ENCODE data around the gene MTMR12. TPM values are rescaled to one million over a fixed set of nuclear protein-coding genes. Genes with fewer than 3 reads are reported as not detected.

The MTMR12 gene
- total RNA-seq, 1 experiment from 2014 or later = 42.7 TPM

DNA sequence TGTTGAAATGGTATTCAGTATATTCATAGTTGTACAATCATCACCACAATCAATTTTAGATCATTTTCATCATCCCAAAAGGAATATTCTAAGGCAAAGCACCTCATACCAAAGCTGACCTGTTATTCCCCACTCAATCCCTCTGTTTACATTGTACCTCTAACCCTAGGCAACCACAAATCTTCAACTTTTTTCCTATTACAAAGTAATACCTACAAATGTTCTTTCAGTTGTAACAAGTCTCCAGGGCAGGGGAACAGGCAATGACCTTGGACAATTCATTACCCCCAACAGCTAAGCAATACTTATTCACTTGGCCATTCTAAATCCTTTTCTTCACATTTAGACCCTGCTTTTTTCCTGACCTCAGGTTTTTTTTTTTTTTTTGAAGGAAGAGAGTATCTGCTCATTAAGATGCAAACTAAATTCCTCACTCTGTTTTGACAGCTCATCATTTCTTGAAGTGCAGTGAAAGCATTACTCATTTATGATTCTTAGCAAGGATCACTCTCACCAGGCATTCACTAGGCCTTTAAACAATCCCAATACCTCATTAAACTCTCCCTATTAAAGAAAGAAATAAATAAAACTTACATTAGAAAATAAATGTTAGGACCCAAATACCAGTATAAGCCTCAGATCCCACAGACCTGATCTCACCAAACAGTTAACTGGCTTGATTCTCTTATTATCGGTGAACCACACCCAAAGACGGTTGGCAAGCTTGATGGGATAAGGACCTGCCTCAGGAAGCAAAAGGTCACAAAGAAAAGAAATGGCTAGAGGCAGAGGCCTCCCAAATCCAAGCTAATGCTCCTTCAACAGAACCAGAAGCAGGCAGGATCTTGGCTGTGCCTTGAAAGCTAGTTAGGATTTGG, 15.3 kb downstream of the MTMR12 start:
- DNase-seq (ENCODE audit: low spot score) = no peak
- Mint-ChIP-seq H3K27me3 (ENCODE audit: low read depth) (no peaks in the 10 kb centered on the region), H3K4me3 (no peak overlapping the region), H3K4me1 (peaks cover 42% of the 10 kb centered on the region), H3K36me3 (peaks cover 24% of the 10 kb centered on the region), H3K27ac (peak overlapping the region; percentile 84), H3K9me3 (no peaks in the 10 kb centered on the region)
- ATAC-seq = no peak
- TF ChIP-seq ARID4B (CRISPR knock-in tag; IDR thresholded peaks at IDR 0.05; ENCODE audit: borderline replicate concordance) (no peak), SOX15 (CRISPR knock-in tag; IDR thresholded peaks at IDR 0.05) (no peak), EMX1 (CRISPR knock-in tag; IDR thresholded peaks at IDR 0.05) (no peak), ZBTB21 (CRISPR knock-in tag; IDR thresholded peaks at IDR 0.05; ENCODE audit: borderline replicate concordance) (no peak), MXD4 (CRISPR knock-in tag; IDR thresholded peaks at IDR 0.05; ENCODE audit: borderline replicate concordance) (no peak), GABPB1 (CRISPR knock-in tag; IDR thresholded peaks at IDR 0.05) (no peak), ZNF425 (CRISPR knock-in tag; conservative IDR thresholded peaks at IDR 0.05) (no peak), ETV6 (CRISPR knock-in tag; IDR thresholded peaks at IDR 0.05) (no peak), SMAD4 (CRISPR knock-in tag; IDR thresholded peaks at IDR 0.05) (no peak), ATF2 (CRISPR knock-in tag; IDR thresholded peaks at IDR 0.05; ENCODE audit: borderline replicate concordance, low read depth) (no peak), FOXJ3 (CRISPR knock-in tag; IDR thresholded peaks at IDR 0.05; ENCODE audit: borderline replicate concordance) (no peak), ESRRA (CRISPR knock-in tag; IDR thresholded peaks at IDR 0.05; ENCODE audit: borderline replicate concordance) (no peak)
- TF ChIP-seq, protein P1, sequence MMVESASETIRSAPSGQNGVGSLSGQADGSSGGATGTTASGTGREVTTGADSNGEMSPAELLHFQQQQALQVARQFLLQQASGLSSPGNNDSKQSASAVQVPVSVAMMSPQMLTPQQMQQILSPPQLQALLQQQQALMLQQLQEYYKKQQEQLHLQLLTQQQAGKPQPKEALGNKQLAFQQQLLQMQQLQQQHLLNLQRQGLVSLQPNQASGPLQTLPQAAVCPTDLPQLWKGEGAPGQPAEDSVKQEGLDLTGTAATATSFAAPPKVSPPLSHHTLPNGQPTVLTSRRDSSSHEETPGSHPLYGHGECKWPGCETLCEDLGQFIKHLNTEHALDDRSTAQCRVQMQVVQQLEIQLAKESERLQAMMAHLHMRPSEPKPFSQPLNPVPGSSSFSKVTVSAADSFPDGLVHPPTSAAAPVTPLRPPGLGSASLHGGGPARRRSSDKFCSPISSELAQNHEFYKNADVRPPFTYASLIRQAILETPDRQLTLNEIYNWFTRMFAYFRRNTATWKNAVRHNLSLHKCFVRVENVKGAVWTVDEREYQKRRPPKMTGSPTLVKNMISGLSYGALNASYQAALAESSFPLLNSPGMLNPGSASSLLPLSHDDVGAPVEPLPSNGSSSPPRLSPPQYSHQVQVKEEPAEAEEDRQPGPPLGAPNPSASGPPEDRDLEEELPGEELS (CRISPR knock-in tag; IDR thresholded peaks at IDR 0.05) = no peak
- TF ChIP-seq, protein P2, sequence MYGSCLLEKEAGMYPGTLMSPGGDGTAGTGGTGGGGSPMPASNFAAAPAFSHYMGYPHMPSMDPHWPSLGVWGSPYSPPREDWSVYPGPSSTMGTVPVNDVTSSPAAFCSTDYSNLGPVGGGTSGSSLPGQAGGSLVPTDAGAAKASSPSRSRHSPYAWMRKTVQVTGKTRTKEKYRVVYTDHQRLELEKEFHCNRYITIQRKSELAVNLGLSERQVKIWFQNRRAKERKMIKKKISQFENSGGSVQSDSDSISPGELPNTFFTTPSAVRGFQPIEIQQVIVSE (CRISPR knock-in tag; IDR thresholded peaks at IDR 0.05; ENCODE audit: borderline replicate concordance) = no peak
- TF ChIP-seq, protein P3, sequence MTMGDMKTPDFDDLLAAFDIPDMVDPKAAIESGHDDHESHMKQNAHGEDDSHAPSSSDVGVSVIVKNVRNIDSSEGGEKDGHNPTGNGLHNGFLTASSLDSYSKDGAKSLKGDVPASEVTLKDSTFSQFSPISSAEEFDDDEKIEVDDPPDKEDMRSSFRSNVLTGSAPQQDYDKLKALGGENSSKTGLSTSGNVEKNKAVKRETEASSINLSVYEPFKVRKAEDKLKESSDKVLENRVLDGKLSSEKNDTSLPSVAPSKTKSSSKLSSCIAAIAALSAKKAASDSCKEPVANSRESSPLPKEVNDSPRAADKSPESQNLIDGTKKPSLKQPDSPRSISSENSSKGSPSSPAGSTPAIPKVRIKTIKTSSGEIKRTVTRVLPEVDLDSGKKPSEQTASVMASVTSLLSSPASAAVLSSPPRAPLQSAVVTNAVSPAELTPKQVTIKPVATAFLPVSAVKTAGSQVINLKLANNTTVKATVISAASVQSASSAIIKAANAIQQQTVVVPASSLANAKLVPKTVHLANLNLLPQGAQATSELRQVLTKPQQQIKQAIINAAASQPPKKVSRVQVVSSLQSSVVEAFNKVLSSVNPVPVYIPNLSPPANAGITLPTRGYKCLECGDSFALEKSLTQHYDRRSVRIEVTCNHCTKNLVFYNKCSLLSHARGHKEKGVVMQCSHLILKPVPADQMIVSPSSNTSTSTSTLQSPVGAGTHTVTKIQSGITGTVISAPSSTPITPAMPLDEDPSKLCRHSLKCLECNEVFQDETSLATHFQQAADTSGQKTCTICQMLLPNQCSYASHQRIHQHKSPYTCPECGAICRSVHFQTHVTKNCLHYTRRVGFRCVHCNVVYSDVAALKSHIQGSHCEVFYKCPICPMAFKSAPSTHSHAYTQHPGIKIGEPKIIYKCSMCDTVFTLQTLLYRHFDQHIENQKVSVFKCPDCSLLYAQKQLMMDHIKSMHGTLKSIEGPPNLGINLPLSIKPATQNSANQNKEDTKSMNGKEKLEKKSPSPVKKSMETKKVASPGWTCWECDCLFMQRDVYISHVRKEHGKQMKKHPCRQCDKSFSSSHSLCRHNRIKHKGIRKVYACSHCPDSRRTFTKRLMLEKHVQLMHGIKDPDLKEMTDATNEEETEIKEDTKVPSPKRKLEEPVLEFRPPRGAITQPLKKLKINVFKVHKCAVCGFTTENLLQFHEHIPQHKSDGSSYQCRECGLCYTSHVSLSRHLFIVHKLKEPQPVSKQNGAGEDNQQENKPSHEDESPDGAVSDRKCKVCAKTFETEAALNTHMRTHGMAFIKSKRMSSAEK (CRISPR knock-in tag; IDR thresholded peaks at IDR 0.05; ENCODE audit: borderline replicate concordance) = no peak
- TF ChIP-seq, protein P4, sequence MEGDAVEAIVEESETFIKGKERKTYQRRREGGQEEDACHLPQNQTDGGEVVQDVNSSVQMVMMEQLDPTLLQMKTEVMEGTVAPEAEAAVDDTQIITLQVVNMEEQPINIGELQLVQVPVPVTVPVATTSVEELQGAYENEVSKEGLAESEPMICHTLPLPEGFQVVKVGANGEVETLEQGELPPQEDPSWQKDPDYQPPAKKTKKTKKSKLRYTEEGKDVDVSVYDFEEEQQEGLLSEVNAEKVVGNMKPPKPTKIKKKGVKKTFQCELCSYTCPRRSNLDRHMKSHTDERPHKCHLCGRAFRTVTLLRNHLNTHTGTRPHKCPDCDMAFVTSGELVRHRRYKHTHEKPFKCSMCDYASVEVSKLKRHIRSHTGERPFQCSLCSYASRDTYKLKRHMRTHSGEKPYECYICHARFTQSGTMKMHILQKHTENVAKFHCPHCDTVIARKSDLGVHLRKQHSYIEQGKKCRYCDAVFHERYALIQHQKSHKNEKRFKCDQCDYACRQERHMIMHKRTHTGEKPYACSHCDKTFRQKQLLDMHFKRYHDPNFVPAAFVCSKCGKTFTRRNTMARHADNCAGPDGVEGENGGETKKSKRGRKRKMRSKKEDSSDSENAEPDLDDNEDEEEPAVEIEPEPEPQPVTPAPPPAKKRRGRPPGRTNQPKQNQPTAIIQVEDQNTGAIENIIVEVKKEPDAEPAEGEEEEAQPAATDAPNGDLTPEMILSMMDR (IDR thresholded peaks at IDR 0.05) = no peak
- TF ChIP-seq, protein P5, sequence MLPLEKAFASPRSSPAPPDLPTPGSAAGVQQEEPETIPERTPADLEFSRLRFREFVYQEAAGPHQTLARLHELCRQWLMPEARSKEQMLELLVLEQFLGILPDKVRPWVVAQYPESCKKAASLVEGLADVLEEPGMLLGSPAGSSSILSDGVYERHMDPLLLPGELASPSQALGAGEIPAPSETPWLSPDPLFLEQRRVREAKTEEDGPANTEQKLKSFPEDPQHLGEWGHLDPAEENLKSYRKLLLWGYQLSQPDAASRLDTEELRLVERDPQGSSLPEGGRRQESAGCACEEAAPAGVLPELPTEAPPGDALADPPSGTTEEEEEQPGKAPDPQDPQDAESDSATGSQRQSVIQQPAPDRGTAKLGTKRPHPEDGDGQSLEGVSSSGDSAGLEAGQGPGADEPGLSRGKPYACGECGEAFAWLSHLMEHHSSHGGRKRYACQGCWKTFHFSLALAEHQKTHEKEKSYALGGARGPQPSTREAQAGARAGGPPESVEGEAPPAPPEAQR (CRISPR knock-in tag; IDR thresholded peaks at IDR 0.05) = no peak
- ChIA-PET POLR2A (interaction anchor here (0.7 kb wide), 1 partner anchor 9 kb away, joined by 5 read pairs; no protein-coding TSS in a partner anchor), CTCF (interaction anchor here (1.2 to 3.0 kb wide), 2 partner anchors 22 to 32 kb away, joined by 3 to 8 read pairs; no protein-coding TSS in a partner anchor)

Data from WTC11 (cell line).